GM12878 (cell line): Measurements from ENCODE around the gene TTLL6. TPM values are rescaled to one million over a fixed set of nuclear protein-coding genes. Genes with fewer than 3 reads are reported as not detected.
A peak's percentile ranks its signal among the peaks of the same experiment; 100 is the strongest.

ENCODE experiments used
- ATAC-seq: fragments of 200-7000 bp; cut with Tn5 transposase; 3 replicates; pipeline ENCODE4 v1.9.1; 2020; ENCODE audit warnings: mild to moderate bottlenecking, moderate library complexity
- BruUV-seq: library from RNA; stranded (reverse); fragments of 400-500 nt; replicated peaks from 2 replicates; lab custom pipeline; 2021; lab: Mats Ljungman, UMichigan
- CTCF ChIA-PET: fragments of 300-600 bp; sonication (Branson Sonifier 250); formaldehyde crosslinking; extraction: SDS; loops from one replicate; lab custom pipeline; 2021; ENCODE audit warnings: inconsistent platforms; lab: Yijun Ruan, JAX
- POLR2A ChIA-PET: fragments of 350-600 bp; formaldehyde crosslinking; extraction: SDS; loops from one replicate; lab custom pipeline; 2021; ENCODE audit warnings: inconsistent platforms; lab: Charles Lee
- RAD21 ChIA-PET: fragments of 300-600 bp; sonication (Branson Sonifier 250); formaldehyde crosslinking; loops from one replicate; lab custom pipeline; 2023; ENCODE audit warnings: antibody characterized with exemption; ENCODE audit not compliant: unreplicated experiment; lab: Charles Lee
- SMC1A ChIA-PET: fragments of 300-600 bp; sonication (Branson Sonifier 250); formaldehyde crosslinking; loops from one replicate; lab custom pipeline; 2023; ENCODE audit not compliant: unreplicated experiment, uncharacterized antibody; lab: Charles Lee
- DNase-seq: peaks from one replicate; pipeline ENCODE4 v3.0.0-alpha.2; 2011; ENCODE audit warnings: low read depth, low spot score
- FAIRE-seq: peaks from 3 replicates; lab custom pipeline; 2011; peaks lifted over from hg19 to GRCh38; lab: Jason Lieb, UNC
- H2AFZ ChIP-seq: 2 replicates; pipeline ENCODE4 v1.6.0; 2011; ENCODE audit warnings: low read depth, low read length, control low read depth; ENCODE audit not compliant: control insufficient read depth
- H3K27ac ChIP-seq: 2 replicates; pipeline ENCODE4 v1.5.1; 2011; ENCODE audit warnings: control low read depth; ENCODE audit not compliant: control insufficient read depth, insufficient read depth
- H3K27me3 ChIP-seq, 2 experiments: replicated peaks in 1 of 2; 2 replicates each; pipeline versions ENCODE4 v1.6.0 to v1.6.1; 2011; ENCODE audit warnings: low read length in 1 of 2; ENCODE audit not compliant: control insufficient read depth in 2 of 2, insufficient read depth in 2 of 2
- H3K36me3 ChIP-seq, 2 experiments: 2 replicates each; pipeline ENCODE4 v1.5.1; 2011; ENCODE audit warnings: low read length in 1 of 2; ENCODE audit not compliant: control insufficient read depth in 2 of 2, insufficient read depth in 2 of 2
- H3K4me1 ChIP-seq: 2 replicates; pipeline ENCODE4 v1.6.1; 2011; ENCODE audit warnings: mild to moderate bottlenecking, low read length, moderate library complexity, mixed read lengths; ENCODE audit not compliant: control insufficient read depth, insufficient read depth
- H3K4me2 ChIP-seq: 2 replicates; pipeline ENCODE4 v1.6.0; 2011; ENCODE audit warnings: control low read depth; ENCODE audit not compliant: control insufficient read depth, insufficient read depth
- H3K4me3 ChIP-seq: fragments of 200-600 bp; sonication (generic); 2 replicates; pipeline ENCODE4 v1.5.1; 2016
- H3K79me2 ChIP-seq: 2 replicates; pipeline ENCODE4 v1.6.0; 2011; ENCODE audit warnings: low read length; ENCODE audit not compliant: control insufficient read depth, insufficient read depth
- H3K9ac ChIP-seq: 2 replicates; pipeline ENCODE4 v1.8.0; 2011; ENCODE audit warnings: low read length, control low read depth, mixed read lengths; ENCODE audit not compliant: control insufficient read depth, insufficient read depth
- H3K9me3 ChIP-seq: replicated peaks from 3 replicates; pipeline ENCODE4 v1.5.1; 2011; ENCODE audit warnings: mild to moderate bottlenecking, low read length; ENCODE audit not compliant: control insufficient read depth, insufficient read depth
- H4K20me1 ChIP-seq: 2 replicates; pipeline ENCODE4 v1.6.0; 2011; ENCODE audit not compliant: control insufficient read depth, insufficient read depth
- BMI1 ChIP-seq: fragments of 450-650 bp; IDR thresholded peaks from 2 replicates; pipeline ENCODE4 v1.6.1; 2016; ENCODE audit warnings: mild to moderate bottlenecking, moderate library complexity, borderline replicate concordance
- CBFB ChIP-seq: IDR thresholded peaks from 2 replicates; pipeline ENCODE4 v1.6.1; 2016; ENCODE audit warnings: antibody characterized with exemption, low read depth
- HCFC1 ChIP-seq: fragments of 150-350 bp; IDR thresholded peaks from 2 replicates; pipeline ENCODE4 v1.6.1; 2014; ENCODE audit warnings: low read length
- NFIC ChIP-seq: IDR thresholded peaks from 2 replicates; pipeline ENCODE4 v1.6.1; 2012; ENCODE audit warnings: low read depth, mild to moderate bottlenecking, inconsistent platforms, low read length, moderate library complexity
- SMC3 ChIP-seq: IDR thresholded peaks from 2 replicates; pipeline ENCODE4 v1.6.1; 2011; ENCODE audit warnings: low read length, improper control_type of control experiment, borderline replicate concordance
- SUPT20H ChIP-seq: IDR thresholded peaks from 2 replicates; pipeline ENCODE4 v1.6.1; 2011; ENCODE audit warnings: low read depth, mild to moderate bottlenecking, low read length, moderate library complexity, borderline replicate concordance; ENCODE audit not compliant: control insufficient read depth
- TBL1XR1 ChIP-seq: IDR thresholded peaks from 2 replicates; pipeline ENCODE4 v1.6.1; 2012; ENCODE audit warnings: low read depth, low read length, improper control_type of control experiment
- YBX1 ChIP-seq: fragments of 450-650 bp; IDR thresholded peaks from 2 replicates; pipeline ENCODE4 v1.6.1; 2016; ENCODE audit warnings: antibody characterized with exemption
- ZNF217 ChIP-seq: fragments of 450-650 bp; IDR thresholded peaks from 2 replicates; pipeline ENCODE4 v1.6.1; 2017; ENCODE audit warnings: antibody characterized with exemption, mild to moderate bottlenecking
- ZNF24 ChIP-seq: fragments of 450-650 bp; IDR thresholded peaks from 2 replicates; pipeline ENCODE4 v1.6.1; 2017; ENCODE audit warnings: antibody characterized with exemption, mild to moderate bottlenecking
- ZNF622 ChIP-seq: fragments of 450-650 bp; IDR thresholded peaks from 2 replicates; pipeline ENCODE4 v1.6.1; 2017; ENCODE audit warnings: mild to moderate bottlenecking, inconsistent platforms
- WGBS: methylation state at CpG from one replicate; pipeline ENCODE4 v1.1.6; 2016; ENCODE audit warnings: low lambda C conversion rate; ENCODE audit not compliant: insufficient replicate concordance, insufficient coverage; ENCODE audit errors: missing lambda C conversion rate; 5-methylcytosine and 5-hydroxymethylcytosine counted together
- in situ Hi-C: fragments of 300-500 bp; cut with MboI; formaldehyde crosslinking; loops from 9 replicates; pipeline ENCODE4 v1.14.3; 2018; ENCODE audit warnings: mixed read lengths
- intact Hi-C: fragments of 100-400 bp; cut with micrococcal nuclease; formaldehyde crosslinking; loops from one replicate; pipeline ENCODE4 v1.14.2; 2022; ENCODE audit not compliant: unreplicated experiment
- polyA plus RNA-seq, 11 experiments: library from polyadenylated mRNA; depleted of rRNA in 4 of 11; unstranded in 6 of 11; stranded (reverse) in 5 of 11; fragments of >200 nt; fragmentation: Nextera tagmentation in 4 of 11; fragmentation: Illumina TruSeq in 1 of 11; extraction: Ambion mirVana in 4 of 11; extraction: Trizol in 1 of 11; gene quantifications; 1 replicate in 1 of 11; 2 replicates in 10 of 11; pipeline versions ENCODE4 v1.2.1 to v1.2.3, GENCODE V29; 2011 to 2016; ENCODE audit warnings: inconsistent platforms in 2 of 11, missing spikeins in 2 of 11, low read depth in 1 of 11
- total RNA-seq, 4 experiments: library from RNA; depleted of rRNA in 3 of 4; stranded (reverse); fragments of >200 nt in 3 of 4; fragmentation: Illumina TruSeq in 1 of 4; extraction: Trizol in 1 of 4; gene quantifications; 2 replicates each; pipeline versions ENCODE4 v1.2.1 to v1.2.3, GENCODE V29; 2013 to 2021
- TF ChIP-seq, protein P1 (sequence below): fragments of 450-650 bp; IDR thresholded peaks from 2 replicates; pipeline ENCODE4 v1.6.1; 2014; ENCODE audit warnings: mild to moderate bottlenecking
- TF ChIP-seq, protein P2 (sequence below): IDR thresholded peaks from 2 replicates; pipeline ENCODE4 v1.6.1; 2012; ENCODE audit warnings: low read length, inconsistent platforms

TTLL6 gene
- total and polyA plus RNA-seq, 10 of the 15 experiments (the other 5 are each of a cell fraction or from before 2014, with no cell fraction given) = 0.06 to 0.36 (median 0.13) TPM; not detected in 4

DNA sequence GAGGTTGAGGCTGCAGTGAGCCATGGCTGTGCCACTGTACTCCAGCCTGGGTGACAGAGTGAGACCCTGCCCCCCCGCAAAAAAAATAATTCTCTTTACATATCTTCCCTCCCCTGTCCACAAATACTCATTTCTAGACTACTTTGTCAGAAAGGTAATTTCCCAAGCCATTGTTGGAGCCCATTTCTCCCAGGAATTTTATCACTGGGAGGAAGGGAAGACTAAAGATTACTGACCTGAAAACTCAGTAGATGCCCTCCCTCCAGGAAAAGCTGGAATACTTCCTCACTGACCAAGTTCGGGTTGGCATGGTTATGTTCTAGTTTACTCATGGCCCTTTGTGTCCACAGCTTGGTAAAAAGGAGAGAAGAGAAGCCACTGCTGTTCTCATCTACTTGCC, 17.9 kb upstream of the TTLL6 start (continued):
- TF ChIP-seq, protein P1, sequence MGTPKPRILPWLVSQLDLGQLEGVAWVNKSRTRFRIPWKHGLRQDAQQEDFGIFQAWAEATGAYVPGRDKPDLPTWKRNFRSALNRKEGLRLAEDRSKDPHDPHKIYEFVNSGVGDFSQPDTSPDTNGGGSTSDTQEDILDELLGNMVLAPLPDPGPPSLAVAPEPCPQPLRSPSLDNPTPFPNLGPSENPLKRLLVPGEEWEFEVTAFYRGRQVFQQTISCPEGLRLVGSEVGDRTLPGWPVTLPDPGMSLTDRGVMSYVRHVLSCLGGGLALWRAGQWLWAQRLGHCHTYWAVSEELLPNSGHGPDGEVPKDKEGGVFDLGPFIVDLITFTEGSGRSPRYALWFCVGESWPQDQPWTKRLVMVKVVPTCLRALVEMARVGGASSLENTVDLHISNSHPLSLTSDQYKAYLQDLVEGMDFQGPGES = no peak
- TF ChIP-seq TBL1XR1 (0 out of 2 replicates have a peak, but pooled peaks have one; percentile 18), NFIC (peak; percentile 57; the same call in 1 of the 2 replicates), YBX1 (no peak), HCFC1 (no peak), ZNF217 (peak; percentile 61; the same call in 1 of the 2 replicates), SMC3 (no peak)
- TF ChIP-seq, protein P2, sequence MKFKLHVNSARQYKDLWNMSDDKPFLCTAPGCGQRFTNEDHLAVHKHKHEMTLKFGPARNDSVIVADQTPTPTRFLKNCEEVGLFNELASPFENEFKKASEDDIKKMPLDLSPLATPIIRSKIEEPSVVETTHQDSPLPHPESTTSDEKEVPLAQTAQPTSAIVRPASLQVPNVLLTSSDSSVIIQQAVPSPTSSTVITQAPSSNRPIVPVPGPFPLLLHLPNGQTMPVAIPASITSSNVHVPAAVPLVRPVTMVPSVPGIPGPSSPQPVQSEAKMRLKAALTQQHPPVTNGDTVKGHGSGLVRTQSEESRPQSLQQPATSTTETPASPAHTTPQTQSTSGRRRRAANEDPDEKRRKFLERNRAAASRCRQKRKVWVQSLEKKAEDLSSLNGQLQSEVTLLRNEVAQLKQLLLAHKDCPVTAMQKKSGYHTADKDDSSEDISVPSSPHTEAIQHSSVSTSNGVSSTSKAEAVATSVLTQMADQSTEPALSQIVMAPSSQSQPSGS = no peak

DNA sequence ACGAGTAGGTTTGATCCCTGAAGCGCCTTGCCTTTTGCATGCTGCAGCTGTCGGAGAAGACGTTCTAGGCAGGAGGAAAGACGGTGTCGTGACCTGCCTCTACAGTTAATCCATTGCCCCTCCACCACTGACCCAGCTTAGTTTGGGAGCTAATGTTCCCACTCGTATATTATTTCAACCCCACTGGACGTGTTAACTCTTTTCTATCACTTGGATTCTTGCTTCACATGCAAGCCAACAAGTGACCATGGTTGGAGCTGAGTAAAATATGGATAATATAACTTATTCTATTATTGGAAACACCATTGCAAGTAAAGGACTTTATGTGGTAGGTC, 14.5 kb upstream of the TTLL6 start:
- DNase-seq (no peak), FAIRE-seq (no peak), ATAC-seq (no peak)
- POLR2A ChIA-PET = interaction anchor here (0.6 to 1.6 kb wide), 5 partner anchors 9 to 61 kb away, joined by 3 to 9 read pairs (median 3); partner anchors contain the start of gene ATP5MC1
- in situ Hi-C loops = no loop called here
- 3% methylated on average over 8 of the region's 8 CpGs for WGBS
- Histone ChIP-seq H3K4me3 (peak overlapping the region; percentile 73), H3K79me2 (peaks cover 47% of the 10 kb centered on the region), H3K9me3 (no peaks in the 10 kb centered on the region), H3K9ac (peak overlapping the region; percentile 88), H3K27ac (peak overlapping the region; percentile 85), H3K4me2 (peak overlapping the region; percentile 88), H3K4me1 (peaks cover 25% of the 10 kb centered on the region), H2AFZ (peak overlapping the region; percentile 95), H4K20me1 (no peaks in the 10 kb centered on the region), H3K36me3 (peaks cover 0 to 5% of the 10 kb centered on the region in 2 experiments; a peak in 2 of 4 replicates), H3K27me3 (no peaks in the 10 kb centered on the region)
- SMC1A ChIA-PET = interaction anchor here (0.7 to 4.0 kb wide), 7 partner anchors 10 to 58 kb away, joined by 3 to 29 read pairs (median 5); no protein-coding TSS in a partner anchor
- RAD21 ChIA-PET = interaction anchor here (0.6 to 2.9 kb wide), 3 partner anchors 8 to 47 kb away, joined by 3 to 12 read pairs (median 11); no protein-coding TSS in a partner anchor
- intact Hi-C loops = no loop called here
- no TSS peak for BruUV-seq
- CTCF ChIA-PET = interaction anchor here (1.1 to 15.9 kb wide), 7 partner anchors 8 to 152 kb away, joined by 3 to 132 read pairs (median 4); partner anchors contain the start of gene TTLL6
- TF ChIP-seq, protein P1 = no peak
- no peak for TF ChIP-seq SUPT20H
- no peak for TF ChIP-seq ZNF622
- TF ChIP-seq ZNF24 = no peak
- TF ChIP-seq BMI1 = no peak
- TF ChIP-seq CBFB = no peak
